Motor neuron (in vitro differentiated cells): Measurements from ENCODE around the gene HRH2. TPM values are rescaled to one million over a fixed set of nuclear protein-coding genes. Genes with fewer than 3 reads are reported as not detected.
A peak's percentile ranks its signal among the peaks of the same experiment; 100 is the strongest.
"Not testable (repeated sequence)": the region's sequence is repeated elsewhere in the genome, so short reads cannot be mapped to it uniquely, and the experiment has no call there.

Experiments
- ATAC-seq, 8 experiments: fragments of 200-7000 bp; cut with Tn5 transposase; replicated peaks in 6 of 8; 2 replicates each; pipeline ENCODE4 v1.8.0; 2021; ENCODE audit warnings: mild to moderate bottlenecking in 8 of 8, moderate library complexity in 8 of 8
- H3K27ac ChIP-seq, 2 donors: fragments of 250-450 bp; sonication (Bioruptor Pico); 2 replicates each; pipeline ENCODE4 v1.9.0; 2021; ENCODE audit warnings: antibody characterized with exemption in 2 of 2, mild to moderate bottlenecking in 2 of 2, moderate library complexity in 1 of 2
- H3K4me1 ChIP-seq, 2 donors: fragments of 250-450 bp; sonication (Bioruptor Pico); replicated peaks in 1 of 2; 2 replicates each; pipeline ENCODE4 v1.6.1; 2021; ENCODE audit warnings: antibody characterized with exemption in 2 of 2, mild to moderate bottlenecking in 2 of 2, moderate library complexity in 1 of 2
- H3K4me3 ChIP-seq, 5 donors: fragments of 250-450 bp; sonication (Bioruptor Pico); 2 replicates each; pipeline ENCODE4 v1.9.0; 2021; ENCODE audit warnings: antibody characterized with exemption in 5 of 5, mild to moderate bottlenecking in 5 of 5, moderate library complexity in 4 of 5
- WGBS, 10 experiments: fragments of 450-650 bp; shearing (Covaris generic); methylation state at CpG; one replicate each; pipeline ENCODE4 v1.0.0; 2022; 5-methylcytosine and 5-hydroxymethylcytosine counted together
- in situ Hi-C, 9 experiments: fragments of 400-800 bp; cut with MboI; loops; one replicate each; pipeline ENCODE4 v1.15.0; 2021; ENCODE audit warnings: low sequenced_read_pairs in 9 of 9, low pct_unique_long_range_greater_than_20kb in 2 of 9; ENCODE audit not compliant: unreplicated experiment in 9 of 9
- total RNA-seq, 8 experiments: library from RNA; unstranded; fragments of 300-600 nt; gene quantifications; 2 replicates each; pipeline versions ENCODE4 v1.2.3 to v1.2.4, GENCODE V29; 2022

The HRH2 gene, protein sequence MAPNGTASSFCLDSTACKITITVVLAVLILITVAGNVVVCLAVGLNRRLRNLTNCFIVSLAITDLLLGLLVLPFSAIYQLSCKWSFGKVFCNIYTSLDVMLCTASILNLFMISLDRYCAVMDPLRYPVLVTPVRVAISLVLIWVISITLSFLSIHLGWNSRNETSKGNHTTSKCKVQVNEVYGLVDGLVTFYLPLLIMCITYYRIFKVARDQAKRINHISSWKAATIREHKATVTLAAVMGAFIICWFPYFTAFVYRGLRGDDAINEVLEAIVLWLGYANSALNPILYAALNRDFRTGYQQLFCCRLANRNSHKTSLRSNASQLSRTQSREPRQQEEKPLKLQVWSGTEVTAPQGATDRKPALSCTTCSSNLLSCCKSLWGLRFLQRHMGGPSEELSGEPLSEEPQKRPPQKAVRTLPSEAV
- total RNA-seq: 1 to 10 TPM in 3 of 8 experiments, under 1 TPM in 5; 0.42 to 7.2 (median 0.68) TPM

- ATAC-seq: peak; percentile 77 to 93 (median 84)
- H3K27ac ChIP-seq: no peak within 1 kb of the TSS
- 0 to 6% (median 2%) methylated on average over 1 to 21 of the region's 58 CpGs; no CpG with 5 or more reads in 3 of the 10 experiments for WGBS, 10 experiments
- in situ Hi-C loops: no loop called here
- H3K4me3 ChIP-seq: peak within 1 kb of the TSS; percentile 32 to 41 (median 39)
- H3K4me1 ChIP-seq: peaks cover 0 to 4% of the 10 kb centered on the region in 2 donors
Observed at GRCh38 chr5:175657593-175658271, at the start of gene HRH2. HRH2 (plus strand) TSS chr5:175658071; CDS start chr5:175683234, 25,163 bp downstream.

DNA sequence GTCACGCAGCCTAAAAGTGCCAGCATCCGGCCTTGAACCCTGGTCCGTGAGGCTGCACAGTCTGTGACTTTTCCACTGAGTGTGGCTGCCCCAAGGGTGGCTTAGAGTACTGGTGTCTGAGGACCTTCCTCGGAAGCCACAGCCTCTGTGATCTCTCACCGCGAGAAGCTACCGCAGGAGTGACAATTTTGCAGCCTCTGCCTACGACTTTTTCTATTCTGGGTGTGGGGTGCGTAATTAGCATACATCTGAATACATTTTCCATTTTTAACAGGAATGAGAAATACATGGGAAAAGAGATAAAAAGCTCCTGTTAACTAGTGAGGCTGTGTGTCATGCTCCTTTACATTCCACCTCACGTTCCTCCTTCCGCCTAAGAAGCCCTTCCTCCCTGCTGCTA lies 48.3 kb upstream of the HRH2 start:
- Histone ChIP-seq H3K4me1 (no peaks in the 10 kb centered on the region), H3K4me3 (no peak overlapping the region), H3K27ac (no peak overlapping the region)
- in situ Hi-C loops: no loop called here
- peak in 3 of 8 experiments; percentile 58 to 80 (median 71) for ATAC-seq
- WGBS, 10 experiments: 22 to 87% (median 80%) methylated on average over 1 to 6 of the region's 11 CpGs; no CpG with 5 or more reads in 1 of the 10 experiments

- H3K4me1 ChIP-seq: no peaks in the 10 kb centered on the region
- H3K4me3 ChIP-seq: no peak overlapping the region
- WGBS, 10 experiments: 46 to 88% (median 77%) methylated on average over 4 to 5 of the region's 5 CpGs; no CpG with 5 or more reads in 3 of the 10 experiments
- no peak for ATAC-seq
- in situ Hi-C loops: no loop called here
- H3K27ac ChIP-seq: no peak overlapping the region
Observed at GRCh38 chr5:175610381-175610780, 47.5 kb upstream of the HRH2 start.

DNA sequence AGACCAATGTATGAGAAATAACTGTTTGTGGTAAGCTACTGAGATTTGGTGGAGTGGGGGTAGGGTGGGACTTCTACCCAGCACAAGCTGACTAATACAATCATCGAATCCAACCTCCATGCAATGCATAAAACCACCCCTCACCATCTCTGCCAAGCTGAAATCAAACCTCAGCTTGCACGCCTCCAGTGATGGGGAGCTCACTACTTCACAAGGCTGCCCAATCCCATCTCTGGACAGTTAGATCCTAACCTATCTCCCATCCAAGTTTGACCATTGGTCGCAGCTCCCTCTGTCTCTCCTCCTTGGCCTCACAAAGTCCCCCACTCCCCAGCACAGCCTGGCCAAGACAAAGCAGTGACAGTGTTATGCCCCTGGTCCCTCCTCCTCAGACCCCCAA lies 47.0 kb upstream of the HRH2 start:
- WGBS, 10 experiments: 0 to 100% (median 51%) methylated on average over 1 to 3 of the region's 3 CpGs; no CpG with 5 or more reads in 6 of the 10 experiments
- H3K4me1 ChIP-seq: no peaks in the 10 kb centered on the region
- ATAC-seq: no peak
- in situ Hi-C loops: no loop called here
- no peak overlapping the region for H3K4me3 ChIP-seq
- no peak overlapping the region for H3K27ac ChIP-seq

GRCh38 chr5:175614223-175614815 lies 43.6 kb upstream of the HRH2 start:
- WGBS, 10 experiments: 0 to 91% (median 49%) methylated on average over 1 to 7 of the region's 7 CpGs; no CpG with 5 or more reads in 2 of the 10 experiments
- Histone ChIP-seq H3K4me3 (no peak overlapping the region), H3K27ac (no peak overlapping the region), H3K4me1 (no peaks in the 10 kb centered on the region)
- ATAC-seq: peak in 1 of 8 experiments; percentile 39
- in situ Hi-C loops: no loop called here

DNA sequence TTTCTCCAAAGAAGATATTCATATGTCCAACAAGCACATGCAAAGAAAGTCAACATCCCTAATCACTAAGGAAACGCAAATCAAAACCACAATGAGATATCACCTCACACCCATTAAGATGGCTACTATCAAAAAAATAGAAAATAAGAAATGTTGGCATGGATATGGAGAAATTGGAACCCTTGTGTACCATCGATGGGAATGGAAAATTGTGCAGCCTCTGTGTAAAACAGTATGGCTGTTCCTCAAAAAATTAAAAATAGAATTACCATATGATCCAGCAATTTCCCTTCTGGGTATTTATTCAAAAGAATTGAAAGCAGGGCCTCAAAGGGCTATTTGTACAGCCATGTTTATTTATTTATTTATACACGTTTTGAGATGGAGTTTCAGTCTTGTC lies 43.0 kb upstream of the HRH2 start:
- WGBS, 10 experiments: 11 to 100% (median 62%) methylated on average over 2 to 3 of the region's 3 CpGs
- peak in 2 of 8 experiments; percentile 14 to 22 for ATAC-seq

GRCh38 chr5:175616083-175616482 lies 41.8 kb upstream of the HRH2 start:
- in situ Hi-C loops: no loop called here
- ATAC-seq: no peak
- no peak overlapping the region for H3K27ac ChIP-seq
- H3K4me3 ChIP-seq: no peak overlapping the region
- H3K4me1 ChIP-seq: no peaks in the 10 kb centered on the region
- 33 to 100% (median 75%) methylated on average over 1 to 4 of the region's 5 CpGs; no CpG with 5 or more reads in 6 of the 10 experiments for WGBS, 10 experiments

More for the DNA sequence above, 43.0 kb upstream of the HRH2 start:
- no peaks in the 10 kb centered on the region for H3K4me1 ChIP-seq
- no peak overlapping the region for H3K4me3 ChIP-seq
- no peak overlapping the region for H3K27ac ChIP-seq
- in situ Hi-C loops: no loop called here

GRCh38 chr5:175616527-175616926 lies 41.3 kb upstream of the HRH2 start:
- ATAC-seq, in situ Hi-C loops, H3K4me3 ChIP-seq, H3K27ac ChIP-seq, H3K4me1 ChIP-seq: not testable (repeated sequence)
- WGBS, 10 experiments: 10 to 93% (median 83%) methylated on average over 1 to 9 of the region's 13 CpGs; no CpG with 5 or more reads in 3 of the 10 experiments

- Histone ChIP-seq H3K4me1 (no peaks in the 10 kb centered on the region), H3K4me3 (no peak overlapping the region), H3K27ac (no peak overlapping the region)
- ATAC-seq: peak in 1 of 8 experiments; percentile 33
- WGBS, 10 experiments: 50 to 83% (median 64%) methylated on average over 1 to 3 of the region's 6 CpGs; no CpG with 5 or more reads in 6 of the 10 experiments
- in situ Hi-C loops: no loop called here
Observed at GRCh38 chr5:175617447-175617846, 40.4 kb upstream of the HRH2 start.

DNA sequence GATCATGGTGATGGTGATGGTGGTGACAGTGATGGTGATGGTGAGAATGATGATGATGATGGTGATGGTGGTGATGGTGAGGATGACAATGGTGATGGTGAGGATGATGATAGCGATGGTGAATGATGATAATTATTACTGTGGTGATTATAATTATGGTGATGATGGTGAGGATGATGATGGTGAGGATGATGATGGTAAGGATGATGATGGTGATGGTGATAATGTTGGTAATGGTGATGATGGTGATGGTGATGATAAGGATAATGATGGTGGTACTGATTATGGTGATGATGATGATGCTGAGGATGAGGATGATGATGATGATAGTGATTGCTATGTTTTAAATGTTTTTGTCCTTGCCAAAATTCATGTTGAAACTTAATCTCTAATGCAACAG lies 37.3 kb upstream of the HRH2 start:
- WGBS, 10 experiments: 0 to 89% (median 20%) methylated on average over 1 of the region's 1 CpG; no CpG with 5 or more reads in 3 of the 10 experiments
- Histone ChIP-seq H3K27ac (no peak overlapping the region), H3K4me3 (no peak overlapping the region), H3K4me1 (peaks cover 0 to 4% of the 10 kb centered on the region in 2 donors)
- ATAC-seq: no peak
- in situ Hi-C loops: no loop called here

GRCh38 chr5:175621971-175622370 lies 35.9 kb upstream of the HRH2 start:
- WGBS, 10 experiments: 0 to 80% (median 40%) methylated on average over 1 of the region's 1 CpG; no CpG with 5 or more reads in 7 of the 10 experiments
- peak in 1 of 8 experiments; percentile 18 for ATAC-seq
- H3K4me3 ChIP-seq: no peak overlapping the region
- no peak overlapping the region for H3K27ac ChIP-seq
- in situ Hi-C loops: no loop called here
- peaks cover 0 to 4% of the 10 kb centered on the region in 2 donors for H3K4me1 ChIP-seq

DNA sequence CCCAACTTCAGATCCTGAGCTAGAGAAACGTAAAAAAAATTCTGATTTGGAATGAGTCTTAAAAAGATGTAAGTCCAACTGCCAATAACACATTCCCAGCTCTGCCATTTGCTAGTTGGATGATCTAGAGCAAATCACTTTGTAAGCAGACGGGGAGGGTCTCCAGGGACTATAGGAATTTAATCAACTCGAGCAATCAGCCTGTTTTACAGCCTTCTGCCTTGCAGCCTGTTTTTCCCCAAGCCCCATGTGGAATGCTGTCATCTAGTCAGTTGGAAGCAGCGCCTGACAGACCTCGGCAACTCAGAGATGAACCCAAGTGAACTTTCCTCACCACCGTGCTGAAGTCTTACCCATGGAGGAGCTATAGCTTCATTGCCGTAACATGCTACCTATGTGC lies 34.8 kb upstream of the HRH2 start:
- H3K4me1 ChIP-seq: peaks cover 0 to 4% of the 10 kb centered on the region in 2 donors
- in situ Hi-C loops: no loop called here
- ATAC-seq: peak in 5 of 8 experiments; percentile 15 to 72 (median 49)
- no peak overlapping the region for H3K4me3 ChIP-seq
- no peak overlapping the region for H3K27ac ChIP-seq
- 16 to 83% (median 71%) methylated on average over 1 to 6 of the region's 7 CpGs; no CpG with 5 or more reads in 3 of the 10 experiments for WGBS, 10 experiments

- Histone ChIP-seq H3K4me3 (no peak overlapping the region), H3K4me1 (peaks cover 0 to 4% of the 10 kb centered on the region in 2 donors), H3K27ac (no peak overlapping the region)
- ATAC-seq: peak in 2 of 8 experiments; percentile 39 to 51
- WGBS, 10 experiments: 33 to 89% (median 76%) methylated on average over 1 to 3 of the region's 3 CpGs; no CpG with 5 or more reads in 6 of the 10 experiments
- in situ Hi-C loops: no loop called here
Observed at GRCh38 chr5:175624316-175624715, 33.6 kb upstream of the HRH2 start.
